Anterior cingulate cortex (tissue), 58 donors: ENCODE results near the gene RPS6KA6.

Experiments used
- DNase-seq, 58 donors: peaks; one replicate each; lab custom pipeline; 2025; lab: John Stamatoyannopoulos, UW

Gene RPS6KA6

DNA sequence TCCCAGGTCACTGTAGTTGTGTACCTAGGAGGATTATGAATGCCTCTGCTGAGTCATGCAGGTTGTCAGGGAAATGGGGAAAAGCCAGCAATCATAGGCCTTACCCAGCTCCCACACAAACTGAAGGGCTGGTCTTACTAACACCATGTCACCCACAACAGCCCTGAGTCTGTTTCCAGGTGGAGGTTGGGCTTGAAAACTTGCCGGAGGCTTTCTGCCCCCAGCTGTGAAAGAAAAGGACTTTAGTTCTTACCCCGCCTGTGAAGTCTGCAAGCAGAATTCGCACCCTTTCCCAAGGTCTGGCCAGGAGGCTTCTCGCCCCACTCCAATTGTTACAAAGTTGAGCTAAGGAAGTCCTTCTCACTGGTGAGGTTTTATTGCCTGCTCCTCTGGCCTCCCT is 143.9 kb downstream of the RPS6KA6 start:
- DNase-seq: no peak
